HG02840 (cell line): Measurements from ENCODE around the gene RBM5.

ENCODE experiments used
- ATAC-seq: cut with Tn5 transposase; IDR thresholded peaks from one replicate; pipeline ENCODE4 v1.9.1; 2021; ENCODE audit warnings: mild to moderate bottlenecking, moderate library complexity, moderate number of reproducible peaks; ENCODE audit not compliant: unreplicated experiment, low FRiP score

The RBM5 gene

DNA sequence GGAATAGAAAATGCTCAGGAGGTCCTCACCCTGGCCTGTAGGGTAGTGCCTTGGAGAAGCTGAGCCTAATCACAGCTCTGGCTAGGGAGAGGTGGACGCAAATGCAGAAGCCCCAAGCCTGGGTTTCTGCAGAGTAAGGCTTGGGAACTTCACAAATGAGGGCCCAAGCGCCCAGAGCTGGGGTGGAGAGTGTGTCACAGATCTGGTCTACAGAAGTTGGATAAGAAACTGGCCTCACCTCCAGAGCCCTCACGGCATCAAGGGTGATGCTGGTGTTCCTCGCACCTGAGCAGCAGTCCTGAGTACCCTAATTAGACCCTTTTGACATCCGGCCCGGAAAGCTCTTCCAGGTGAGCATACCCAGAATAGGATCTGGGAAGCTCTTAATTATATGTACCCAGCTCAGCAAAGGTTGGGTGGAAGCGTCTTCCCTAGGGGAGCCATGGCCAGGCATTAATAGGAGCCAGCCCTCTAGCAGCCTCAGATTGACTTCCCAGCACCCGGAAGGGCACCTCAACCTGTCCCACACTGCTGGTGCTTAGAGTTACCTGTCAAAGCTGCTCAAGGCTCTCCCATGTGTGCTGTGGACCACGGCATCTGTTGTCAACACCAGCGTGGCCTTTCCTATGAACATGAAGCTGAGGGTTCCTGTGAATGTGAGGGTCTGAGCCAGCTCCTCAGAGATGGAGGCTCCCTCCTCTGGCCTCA lies 31.8 kb downstream of the RBM5 start:
- ATAC-seq, result no peak

DNA sequence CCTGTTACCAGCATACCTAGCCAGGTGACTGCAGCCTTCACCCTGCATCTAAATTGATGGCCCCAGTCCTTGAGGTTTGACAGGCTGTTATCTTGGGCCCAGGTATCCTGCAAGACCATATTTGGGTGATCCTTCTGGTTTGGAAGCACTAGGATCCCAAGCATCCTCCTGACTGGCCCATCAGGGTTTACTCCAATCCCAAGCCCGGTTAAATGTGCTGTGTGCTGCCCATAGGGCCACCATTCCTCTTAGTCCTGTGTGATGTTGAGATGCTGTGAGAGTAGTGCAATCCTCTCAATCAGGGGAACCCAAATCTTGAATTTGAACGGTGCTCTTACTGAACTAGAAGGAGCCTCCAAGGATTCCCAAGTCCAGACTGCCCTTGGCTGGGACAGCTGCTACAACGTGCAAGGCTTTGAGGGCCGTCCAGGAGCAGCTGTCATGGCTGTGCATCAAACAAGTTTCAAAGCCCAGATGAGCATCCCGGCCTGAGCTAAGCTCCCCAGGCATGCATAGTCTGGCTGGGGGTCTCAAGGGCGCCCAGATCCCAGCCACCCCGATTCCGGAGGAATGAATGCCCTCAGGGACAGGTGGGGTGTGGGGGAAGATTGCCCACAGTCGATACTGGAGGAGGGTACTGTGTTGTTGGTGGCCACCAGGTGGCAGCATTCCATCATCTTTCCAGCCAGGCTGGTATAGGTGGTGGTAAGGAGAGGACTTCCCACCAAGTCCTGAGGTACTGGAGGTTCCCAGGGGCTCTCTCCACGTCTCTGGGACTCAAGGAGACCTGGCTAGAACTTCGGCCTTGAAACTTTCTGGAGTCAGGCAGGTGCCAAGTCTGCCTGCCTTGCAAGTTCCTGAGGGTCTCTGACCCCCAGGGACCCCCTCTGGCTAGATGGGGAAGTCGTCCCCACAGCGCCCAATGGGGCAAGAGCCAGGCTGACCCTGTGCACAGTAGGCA lies 32.6 kb downstream of the RBM5 start:
- ATAC-seq, result no peak

DNA sequence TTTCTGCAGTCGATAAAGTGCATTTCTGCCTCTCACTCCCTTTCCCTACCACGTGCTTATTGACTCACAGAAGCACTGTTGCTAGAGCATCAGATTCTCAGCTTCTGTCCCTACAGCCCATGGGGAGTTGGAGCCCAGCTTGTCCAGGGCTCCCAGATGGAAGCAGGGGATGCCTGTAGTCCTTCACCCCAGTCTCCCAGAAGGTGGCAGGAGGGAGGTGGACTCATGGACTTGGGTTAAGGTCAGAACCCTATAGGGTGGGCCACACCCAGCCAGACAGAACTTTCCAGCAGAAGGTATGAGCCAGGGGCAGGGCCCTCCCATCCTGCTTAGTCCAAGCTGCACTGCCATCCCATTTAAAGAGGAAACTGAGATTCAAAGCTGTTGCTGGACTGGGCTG lies 33.4 kb downstream of the RBM5 start:
- no peak for ATAC-seq

DNA sequence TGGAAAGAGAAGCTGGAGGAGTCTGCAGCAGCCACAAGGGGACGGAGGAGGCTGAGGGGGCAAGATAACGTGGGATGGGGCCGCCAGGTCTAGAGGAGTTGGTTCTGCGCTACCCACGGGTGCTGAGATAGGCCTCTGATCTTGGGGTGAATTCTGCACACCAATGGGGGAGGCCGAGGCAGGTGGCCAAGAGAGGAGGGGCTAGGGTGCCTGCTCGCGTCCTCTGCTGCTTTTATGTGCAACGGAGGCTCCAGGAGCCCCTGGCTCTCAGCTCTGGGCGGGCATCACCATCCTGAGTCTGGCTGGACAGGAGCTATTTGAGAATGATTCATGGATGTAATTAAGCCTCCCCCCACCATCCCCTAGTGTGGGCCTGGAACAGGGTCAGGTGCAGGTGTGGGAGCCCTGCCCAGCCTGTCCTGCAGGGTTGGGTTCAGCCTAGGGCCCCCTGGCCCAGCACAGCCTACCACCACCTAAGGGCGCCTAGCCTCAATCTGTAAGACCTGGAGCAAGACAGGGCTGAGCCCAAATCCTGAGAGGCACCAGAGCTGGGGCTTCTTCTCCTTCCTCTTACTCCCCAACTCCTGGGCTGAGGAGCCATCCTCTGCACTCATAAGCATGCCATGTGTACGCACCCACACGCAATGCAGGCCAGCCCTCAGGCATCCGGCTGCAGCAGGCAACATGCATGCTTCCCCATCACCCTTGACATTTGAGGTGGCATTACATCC lies 34.1 kb downstream of the RBM5 start:
- no peak for ATAC-seq

DNA sequence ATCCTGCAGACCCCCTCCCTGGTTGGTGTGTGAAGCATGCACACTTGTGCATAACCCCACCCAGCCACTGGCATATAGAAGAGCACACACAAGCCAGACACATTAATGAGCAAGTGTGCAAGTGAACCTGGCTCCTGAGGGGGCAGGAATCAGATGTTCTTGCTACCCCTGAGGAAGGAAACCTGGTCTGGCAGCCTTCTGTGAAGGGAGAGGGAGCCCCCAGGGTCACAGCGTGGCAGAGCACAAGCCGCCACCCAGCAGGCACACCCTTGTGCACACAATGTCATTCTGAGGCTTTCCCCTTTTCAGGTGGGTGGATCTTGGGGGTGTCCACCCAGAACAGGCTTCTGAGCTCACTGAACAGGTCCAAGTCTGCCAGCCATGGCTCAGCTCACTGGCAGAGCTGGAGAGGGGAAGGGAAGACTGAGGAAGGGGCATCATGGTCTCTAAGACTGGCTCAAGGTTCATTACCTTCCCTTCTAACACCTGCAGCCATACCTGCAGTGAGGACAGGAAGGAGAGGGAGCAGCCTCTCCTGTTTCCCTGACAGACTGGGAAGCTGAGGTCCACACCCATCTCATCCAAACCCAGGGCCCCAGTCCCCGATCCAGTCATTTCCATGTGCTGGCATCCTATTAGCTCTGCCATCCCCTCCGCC lies 34.8 kb downstream of the RBM5 start:
- ATAC-seq, result no peak

DNA sequence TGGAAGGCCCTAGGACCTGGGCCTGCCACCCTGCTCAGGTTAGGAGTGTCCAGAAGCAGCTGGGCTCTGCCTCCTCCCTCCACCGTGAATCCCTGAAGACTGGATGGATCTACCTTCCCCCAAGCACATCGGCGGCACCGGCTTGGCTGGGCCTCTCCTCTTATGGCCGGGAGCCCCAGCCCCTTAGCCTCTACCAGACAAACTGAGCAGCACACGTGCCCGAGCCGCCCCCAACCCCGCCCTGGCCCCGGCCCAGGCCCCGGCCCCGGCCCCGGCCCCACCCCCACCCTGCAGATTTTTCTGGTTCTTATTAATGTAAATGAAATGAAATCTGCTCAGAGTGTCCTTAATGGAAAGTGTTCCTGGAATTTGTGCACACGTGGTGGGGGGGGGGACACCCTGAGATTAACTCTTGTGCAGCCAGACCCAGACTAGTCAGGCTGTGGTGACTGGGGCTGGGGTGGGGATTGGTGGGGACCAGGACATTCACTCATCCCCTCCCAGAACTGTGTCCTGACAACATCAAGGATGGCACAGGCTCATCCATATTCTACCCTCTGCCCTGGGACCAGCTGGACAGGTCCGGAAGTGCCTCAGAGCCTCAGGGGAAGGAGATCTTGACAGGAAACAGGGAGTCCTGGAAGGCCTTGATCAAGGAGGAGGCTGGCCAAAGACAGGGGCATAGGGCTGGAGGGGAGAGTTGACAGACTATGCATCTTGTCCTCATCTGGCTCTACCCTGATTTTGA lies 35.5 kb downstream of the RBM5 start:
- no peak for ATAC-seq

DNA sequence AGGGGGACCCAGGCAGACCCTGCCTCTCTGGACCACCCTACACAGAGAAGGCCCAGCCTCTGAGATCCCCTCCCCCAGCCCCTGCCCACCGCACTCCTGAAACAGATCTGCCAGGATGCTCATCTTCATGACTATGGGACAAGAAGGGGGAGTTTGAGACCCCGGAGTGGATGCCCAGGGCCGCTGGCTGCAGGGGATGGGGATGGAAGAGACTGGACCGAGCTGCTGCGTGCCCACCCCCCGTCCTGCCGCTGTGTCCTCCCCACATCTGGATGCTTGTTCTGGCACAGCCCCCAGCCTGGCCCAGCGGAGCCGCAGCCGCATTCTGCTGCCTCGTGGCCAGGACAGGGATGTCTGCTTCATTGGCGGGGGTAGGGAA lies 36.1 kb downstream of the RBM5 start:
- no peak for ATAC-seq

DNA sequence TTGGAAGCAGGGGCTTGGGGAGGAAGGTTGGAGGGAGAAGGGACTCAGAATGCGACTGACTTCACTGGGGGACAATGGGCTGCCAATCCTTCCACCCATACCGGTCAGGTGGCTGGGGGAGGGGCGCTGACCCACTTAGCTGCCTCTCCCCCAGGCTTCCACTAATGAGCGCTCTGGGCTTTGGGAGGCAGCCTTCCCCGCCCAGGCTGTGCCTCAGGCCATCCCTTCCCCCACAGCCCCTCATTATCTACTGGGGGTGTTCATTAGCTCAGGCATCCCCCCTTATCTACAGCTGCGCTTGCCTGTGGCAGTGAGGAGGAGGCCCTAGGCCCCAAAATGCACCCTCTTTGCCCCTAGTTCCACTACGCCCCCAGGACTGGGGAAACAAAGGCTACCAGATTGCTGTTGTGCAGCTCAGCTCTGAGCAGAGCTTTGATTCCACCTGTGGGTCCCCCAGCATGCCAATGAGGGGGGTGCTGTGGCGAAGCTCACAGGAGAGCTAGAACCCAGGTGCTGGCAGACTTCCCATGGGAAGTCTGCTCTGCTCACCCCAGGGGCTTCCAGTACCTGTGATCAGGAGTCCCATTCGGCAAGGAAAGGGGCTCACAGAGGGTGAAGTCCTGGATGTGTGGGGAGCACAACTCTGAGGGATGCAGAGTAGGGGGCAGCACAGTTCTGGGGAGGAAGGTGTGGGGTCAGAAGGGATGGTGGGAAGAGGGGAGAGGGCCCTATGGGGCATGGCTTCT lies 37.0 kb downstream of the RBM5 start:
- no peak for ATAC-seq

DNA sequence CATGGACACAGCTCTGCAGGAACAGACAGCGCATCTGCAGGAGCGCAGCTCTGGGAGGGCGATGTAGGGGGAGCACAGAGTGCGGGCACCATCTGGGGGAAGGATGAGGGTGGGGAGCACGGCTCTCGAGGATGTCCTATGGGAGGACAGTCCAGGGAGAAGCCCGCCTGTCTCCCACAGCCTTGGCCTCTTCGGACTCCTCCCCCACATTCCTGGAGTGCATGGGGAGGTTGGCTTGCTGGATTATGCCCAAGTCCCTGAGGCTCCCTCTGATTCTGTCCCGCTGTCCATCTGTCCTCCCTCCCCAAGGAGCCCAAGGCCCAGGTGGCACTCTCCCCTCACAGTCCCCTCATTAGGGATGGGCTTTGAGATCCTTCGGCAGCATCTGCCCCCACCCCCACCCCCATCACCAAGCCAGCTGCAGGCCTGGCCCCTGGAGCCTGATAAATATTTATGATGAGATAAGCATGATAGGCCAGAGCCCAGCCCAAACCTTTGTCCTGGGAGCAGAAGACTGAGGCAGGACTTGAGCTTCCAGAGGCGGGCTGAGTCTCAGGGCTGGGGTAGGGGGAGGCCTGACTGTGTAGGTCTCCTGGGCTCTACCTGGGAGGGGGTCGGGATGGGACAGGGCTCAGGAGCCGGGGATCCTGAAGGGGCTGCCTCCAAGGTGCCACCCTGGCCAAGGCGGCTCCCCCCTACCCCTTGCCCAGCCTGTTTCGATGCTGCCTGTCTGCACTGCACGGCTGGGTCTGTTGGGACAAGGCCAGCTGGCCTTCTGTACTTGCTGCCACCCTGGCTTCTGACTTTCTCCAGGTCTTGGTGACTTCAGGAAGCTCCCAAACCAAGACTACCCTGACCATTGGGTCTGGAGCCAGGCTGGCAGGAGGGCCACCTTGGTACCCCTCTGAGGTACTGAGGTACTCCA lies 37.8 kb downstream of the RBM5 start:
- no peak for ATAC-seq

DNA sequence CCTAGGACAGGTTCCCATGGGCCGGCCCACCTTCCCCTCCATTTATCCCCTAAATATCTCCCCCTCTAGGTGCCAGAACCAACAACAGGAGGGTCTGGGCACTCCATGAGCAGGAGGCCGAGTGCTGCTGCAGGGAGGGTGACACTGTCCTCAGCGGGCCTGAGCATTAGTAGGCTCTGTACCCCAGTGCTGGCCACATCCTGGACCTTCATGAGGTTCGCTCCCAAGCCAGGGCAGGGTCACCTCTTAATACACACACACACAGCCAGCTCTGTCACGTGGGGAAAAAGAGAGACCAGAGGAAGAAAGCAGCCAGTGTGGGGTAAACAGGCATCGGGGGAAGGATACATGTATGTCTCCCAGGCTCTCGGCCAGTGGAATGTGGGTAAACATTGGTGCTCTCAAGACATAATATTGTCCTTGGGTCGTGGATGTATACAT lies 38.6 kb downstream of the RBM5 start:
- no peak for ATAC-seq

DNA sequence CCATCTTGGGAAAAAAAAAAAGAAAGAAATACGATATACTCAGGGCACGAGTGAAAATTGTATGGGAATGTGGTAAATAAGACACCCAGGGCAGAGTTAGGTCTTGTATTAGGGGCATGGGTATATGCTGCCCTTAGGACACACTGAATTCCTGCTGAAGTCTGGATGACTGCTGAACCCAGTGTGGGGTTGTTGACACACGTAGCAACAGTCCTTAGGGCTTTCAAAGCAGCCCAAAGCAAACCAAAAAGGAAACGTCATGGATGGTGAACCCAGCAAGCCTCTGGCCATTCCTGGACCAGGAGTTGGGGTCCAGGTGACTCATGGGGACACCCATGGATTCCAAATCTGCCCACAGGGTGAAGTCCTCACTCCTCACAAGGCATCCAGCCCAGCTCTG lies 39.3 kb downstream of the RBM5 start:
- no peak for ATAC-seq

DNA sequence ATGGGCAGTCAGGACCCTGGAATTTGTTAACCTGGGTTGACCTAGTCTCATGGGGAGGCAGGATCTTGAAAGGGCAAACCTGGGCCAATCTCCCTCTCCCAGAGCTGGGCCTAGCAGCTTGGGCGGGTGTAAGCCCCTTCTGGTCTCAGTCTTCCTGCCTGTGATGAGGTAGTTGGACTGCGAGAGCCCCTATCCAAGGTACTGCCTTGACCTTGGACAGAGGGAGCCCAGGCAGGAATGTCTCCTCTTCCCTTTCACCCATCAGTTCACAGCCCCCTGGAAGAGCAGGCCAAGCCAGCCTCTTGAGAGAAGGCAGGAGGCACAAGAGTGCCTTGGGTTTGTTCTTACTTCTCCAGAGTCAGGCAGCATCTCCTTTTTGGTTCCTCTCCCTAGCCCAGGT lies 41.7 kb downstream of the RBM5 start:
- ATAC-seq, result no peak

DNA sequence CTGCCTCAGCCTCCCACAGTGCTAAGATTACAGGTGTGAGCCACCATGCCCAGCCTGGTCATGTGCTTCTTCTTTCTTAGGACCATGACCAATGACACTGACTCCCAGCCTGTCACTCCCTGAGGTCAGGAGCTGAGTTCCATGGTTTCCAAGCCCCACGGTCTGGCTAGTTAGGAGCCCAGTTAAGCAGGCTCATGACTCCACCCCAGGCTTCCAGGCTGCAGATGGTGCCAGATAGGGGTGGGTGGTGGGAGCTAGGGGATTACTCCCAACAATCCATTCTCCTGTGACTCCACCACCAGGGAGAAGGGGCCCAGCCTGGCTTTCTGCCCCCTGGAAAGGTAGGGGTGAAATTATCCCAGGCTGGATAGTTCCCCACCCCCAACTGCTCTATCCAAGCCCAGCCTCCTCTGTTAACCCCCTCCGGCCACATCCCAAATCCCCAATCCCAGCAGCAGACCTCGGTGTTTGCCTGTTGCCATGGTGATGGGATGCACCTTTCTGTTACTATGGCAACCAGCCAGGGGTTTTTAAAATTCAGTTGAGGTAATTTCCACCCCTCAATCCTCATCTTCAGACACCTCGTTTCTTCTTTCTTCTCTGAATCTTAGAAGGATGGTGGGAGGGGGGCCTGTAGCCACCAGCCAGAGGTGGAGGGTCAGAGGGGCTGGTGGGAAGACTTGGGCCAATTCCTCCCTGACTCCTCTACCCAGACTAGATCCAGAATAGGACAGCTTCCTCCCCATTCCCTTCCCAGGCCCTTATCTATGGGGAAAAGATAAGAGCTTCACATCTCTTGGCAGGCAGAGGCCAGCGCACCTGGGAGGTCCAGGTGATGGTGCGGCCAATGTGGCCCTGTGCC lies 43.9 kb downstream of the RBM5 start:
- no peak for ATAC-seq

DNA sequence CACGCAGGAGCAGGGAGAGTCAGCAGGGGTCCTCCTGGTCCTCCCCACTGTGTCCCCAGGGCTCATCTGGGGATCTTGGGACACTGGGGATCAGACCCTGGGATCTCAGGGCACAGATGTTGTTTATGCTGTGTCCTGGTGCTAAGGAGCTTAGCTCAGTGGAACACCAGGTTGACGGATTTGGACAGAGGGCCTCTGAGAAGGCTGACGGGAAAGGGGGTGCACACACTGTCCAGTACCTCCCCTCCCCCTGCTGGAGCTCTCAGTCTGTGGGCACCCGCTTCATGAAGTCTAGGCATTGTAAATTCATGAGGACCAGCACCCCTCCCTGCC lies 44.5 kb downstream of the RBM5 start:
- ATAC-seq, result no peak

DNA sequence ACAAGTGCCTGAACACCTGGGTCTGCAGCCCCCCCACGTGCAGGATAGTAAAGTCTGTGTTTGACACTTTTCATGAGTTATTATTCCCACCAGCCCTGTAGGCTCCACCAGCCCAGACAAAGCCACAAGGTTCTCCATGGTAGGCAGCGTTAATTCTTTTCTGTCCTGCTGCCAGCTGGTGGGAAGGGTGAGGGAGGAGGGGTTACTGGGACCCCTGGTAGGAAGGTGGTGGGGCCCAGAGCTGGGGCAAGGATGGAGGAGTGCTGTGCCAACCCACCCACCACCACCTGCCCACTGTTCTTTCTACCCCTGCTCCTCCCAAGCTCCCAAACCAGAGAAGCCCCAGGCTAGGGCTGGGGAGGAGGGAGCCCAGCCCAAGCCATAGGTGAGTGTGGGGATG lies 45.6 kb downstream of the RBM5 start:
- ATAC-seq, result no peak

DNA sequence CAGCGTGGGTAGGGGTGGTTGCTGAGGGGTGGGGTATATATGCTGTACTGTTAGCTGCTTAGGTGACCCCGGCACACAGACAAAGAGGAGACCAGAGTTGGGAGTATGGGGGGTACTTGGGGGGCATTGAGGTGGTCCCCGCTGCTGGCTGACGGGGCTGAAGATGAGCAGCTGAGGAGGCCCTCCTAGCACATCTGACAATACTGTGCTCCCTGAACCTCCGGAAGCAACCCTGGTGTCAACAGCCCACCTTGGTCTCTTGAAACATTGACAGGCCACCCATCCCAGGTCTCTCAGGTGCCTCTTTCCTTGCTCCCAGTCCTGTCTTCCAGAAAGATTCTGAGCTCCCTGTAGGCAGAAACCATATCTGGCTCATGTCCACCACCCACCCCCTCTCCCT lies 47.2 kb downstream of the RBM5 start:
- ATAC-seq, result no peak

DNA sequence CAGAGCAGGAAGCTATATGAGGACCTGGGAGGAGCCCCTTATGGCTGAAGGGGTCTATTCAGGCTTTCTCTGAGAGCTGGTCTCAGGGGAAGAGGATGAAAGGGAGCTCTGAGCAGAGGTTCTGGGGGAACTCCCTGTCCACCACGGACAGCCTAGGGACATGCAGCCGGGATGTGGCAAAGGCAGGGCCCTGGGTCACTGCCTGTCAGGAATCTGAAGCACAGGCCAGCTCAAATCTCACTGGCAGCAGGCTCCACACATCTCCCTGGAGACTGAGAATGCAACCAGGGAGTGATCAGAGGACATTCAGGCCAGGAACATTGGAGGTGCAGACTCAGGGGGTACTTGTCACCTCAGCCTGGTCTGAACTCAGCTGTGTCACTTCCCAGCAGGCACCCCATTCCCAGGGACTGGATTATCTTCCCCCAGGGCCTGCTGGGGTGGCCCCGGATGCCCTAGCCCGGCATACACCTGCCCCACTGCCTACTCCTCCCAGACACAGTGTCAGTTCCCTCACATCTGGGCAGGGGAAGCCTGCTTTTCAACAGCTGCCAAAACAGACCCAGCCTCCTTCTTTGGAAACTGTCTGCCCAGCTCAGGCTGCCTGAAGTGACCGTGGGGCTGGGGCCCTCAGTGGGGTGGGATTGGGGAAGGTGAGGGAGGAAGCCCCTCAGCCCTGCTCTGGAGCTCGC lies 48.1 kb downstream of the RBM5 start:
- ATAC-seq, result no peak
